GM10266 (cell line): ENCODE results near the gene C22orf31.

Experiments
- DNase-seq: peaks from one replicate; pipeline ENCODE4 v3.0.0; 2012; ENCODE audit errors: extremely low spot score
- CTCF ChIP-seq: IDR thresholded peaks from 2 replicates; pipeline ENCODE4 v1.5.1; 2012; ENCODE audit warnings: mild to moderate bottlenecking, low read depth; ENCODE audit not compliant: control insufficient read depth, insufficient read depth; ENCODE audit errors: missing control alignments

The C22orf31 gene

GRCh38 chr22:29102300-29102699 lies 40.7 kb upstream of the C22orf31 start:
- no peak for TF ChIP-seq CTCF
- DNase-seq = no peak

DNA sequence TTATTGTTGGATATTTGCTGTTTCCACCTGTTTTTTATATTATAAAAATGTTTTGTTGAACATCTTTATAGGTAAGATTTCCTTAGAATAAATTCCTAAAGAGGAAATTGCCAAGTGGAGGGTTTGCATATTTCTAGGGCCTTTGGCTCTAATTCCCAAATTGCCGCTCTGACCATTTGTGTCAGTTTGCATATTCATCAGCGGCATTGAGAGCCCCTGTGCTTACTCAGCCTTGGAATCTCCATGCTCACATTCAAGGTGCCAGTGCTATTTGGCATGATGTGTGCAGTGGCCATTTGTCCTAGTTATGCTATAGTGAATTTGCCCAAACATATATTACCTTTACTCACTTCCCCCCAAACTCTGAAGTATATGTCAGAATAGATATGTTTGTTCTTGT lies 36.7 kb upstream of the C22orf31 start:
- no peak for DNase-seq
- TF ChIP-seq CTCF = no peak

GRCh38 chr22:29096736-29097669 lies 35.4 kb upstream of the C22orf31 start:
- no peak for TF ChIP-seq CTCF
- no peak for DNase-seq

DNA sequence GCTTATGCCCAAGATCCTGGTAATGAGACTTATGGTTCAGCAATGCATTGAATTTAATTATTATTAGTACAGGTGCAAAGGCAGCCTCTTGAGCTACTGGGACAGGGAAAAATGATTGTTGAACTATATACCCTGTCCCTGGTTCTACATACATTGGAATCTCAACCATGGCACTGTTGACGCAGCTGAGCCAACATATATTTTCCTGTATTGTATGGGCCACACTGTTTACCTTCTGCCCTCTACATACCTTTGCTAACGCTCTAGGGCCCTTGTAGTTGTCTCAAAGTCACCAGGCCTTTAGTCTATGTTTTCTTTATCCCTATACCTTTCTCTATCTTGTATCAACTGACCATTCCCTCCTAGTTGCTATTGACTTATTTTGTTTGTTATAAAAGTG lies 33.8 kb upstream of the C22orf31 start:
- TF ChIP-seq CTCF = no peak
- no peak for DNase-seq

GRCh38 chr22:29093501-29094300 lies 32.1 kb upstream of the C22orf31 start:
- TF ChIP-seq CTCF = no peak
- DNase-seq = no peak

DNA sequence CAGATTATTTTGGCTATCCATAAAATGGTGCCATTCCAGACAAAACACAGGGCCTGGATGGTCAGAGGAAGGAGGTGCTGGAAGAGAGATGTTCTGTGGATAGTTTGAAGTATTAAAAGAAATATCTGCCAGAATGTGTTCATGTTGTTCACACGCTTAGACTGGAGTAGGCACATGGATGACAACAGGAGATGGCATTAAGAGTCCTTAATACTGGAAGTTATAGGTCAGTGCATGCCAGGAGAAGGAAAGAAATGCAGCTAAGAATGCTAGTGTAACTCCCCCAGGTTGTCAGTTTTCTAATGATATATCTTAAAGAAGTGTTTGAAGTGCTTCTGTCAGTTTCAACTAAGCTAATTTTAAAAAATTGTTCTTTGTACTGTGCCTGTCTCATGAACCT lies 31.4 kb upstream of the C22orf31 start:
- DNase-seq = no peak
- no peak for TF ChIP-seq CTCF
